ENCODE measurements around the gene CD86. TPM values are rescaled to one million over a fixed set of nuclear protein-coding genes. Genes with fewer than 3 reads are reported as not detected.

CD86 gene
- total and polyA plus RNA-seq, 2 of the 8 experiments (the other 6 are each of a cell fraction or from before 2014, with no cell fraction given): 0.12 to 0.30 TPM

DNA sequence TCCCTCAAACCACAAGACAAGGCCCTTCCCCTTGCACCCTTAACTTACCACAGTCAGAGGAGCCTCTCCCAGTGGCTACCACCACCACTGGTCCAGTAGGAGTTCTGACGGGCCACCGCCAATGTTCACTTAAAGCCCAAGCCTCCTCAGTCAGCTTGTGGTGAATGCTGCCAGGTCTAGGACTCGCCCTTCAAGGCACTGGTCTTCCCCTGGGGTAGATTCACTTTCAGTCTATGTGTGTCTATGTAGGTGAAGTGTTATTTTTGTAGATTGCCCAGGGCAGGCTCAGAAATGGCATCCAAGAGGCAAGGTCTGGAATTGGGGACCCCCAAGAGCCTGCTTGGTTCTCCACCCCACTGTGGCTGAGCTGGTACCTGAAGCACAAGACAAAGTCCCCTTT is 112.9 kb downstream of the CD86 start (continued):
- TF ChIP-seq, protein P1, sequence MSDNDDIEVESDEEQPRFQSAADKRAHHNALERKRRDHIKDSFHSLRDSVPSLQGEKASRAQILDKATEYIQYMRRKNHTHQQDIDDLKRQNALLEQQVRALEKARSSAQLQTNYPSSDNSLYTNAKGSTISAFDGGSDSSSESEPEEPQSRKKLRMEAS (IDR thresholded peaks at IDR 0.05): no peak
- TF ChIP-seq NANOG (IDR thresholded peaks at IDR 0.05; ENCODE audit: insufficient read depth, low read depth, low read length, poor library complexity, severe bottlenecking) (no peak), NRF1 (IDR thresholded peaks at IDR 0.05; ENCODE audit: low read depth, low read length) (no peak), RBBP5 (IDR thresholded peaks at IDR 0.05; ENCODE audit: borderline replicate concordance, low read depth, low read length) (no peak), SP2 (IDR thresholded peaks at IDR 0.05; ENCODE audit: low read length) (no peak)
